HepG2 (cell line): Measurements from ENCODE around the gene KCTD19. TPM values are rescaled to one million over a fixed set of nuclear protein-coding genes. Genes with fewer than 3 reads are reported as not detected.

Source experiments
- CHD2 ChIP-seq: IDR thresholded peaks from 2 replicates; pipeline ENCODE4 v1.6.1; 2011; ENCODE audit warnings: low read depth, low read length, improper control_type of control experiment
- ERF ChIP-seq: IDR thresholded peaks from 2 replicates; pipeline ENCODE4 v1.6.1; 2018; ENCODE audit warnings: missing biosample characterization, missing genetic modification reagents
- FLYWCH1 ChIP-seq: sonication (generic); formaldehyde crosslinking; IDR thresholded peaks from 2 replicates; pipeline ENCODE4 v1.8.1; 2023; ENCODE audit warnings: mild to moderate bottlenecking, missing genetic modification reagents
- FOXK2 ChIP-seq: fragments of 450-650 bp; IDR thresholded peaks from 2 replicates; pipeline ENCODE4 v1.6.1; 2016
- HNRNPL ChIP-seq: fragments of 200-400 bp; formaldehyde crosslinking; IDR thresholded peaks from 2 replicates; pipeline ENCODE4 v1.6.1; 2017; ENCODE audit warnings: mild to moderate bottlenecking, low read depth, low read length
- KLF15 ChIP-seq: sonication (generic); formaldehyde crosslinking; IDR thresholded peaks from 2 replicates; pipeline ENCODE4 v1.8.1; 2023; ENCODE audit warnings: borderline replicate concordance, mild to moderate bottlenecking, inconsistent platforms, missing genetic modification reagents, mixed read lengths
- MAFK ChIP-seq, 2 experiments: IDR thresholded peaks in 1 of 2; conservative IDR thresholded peaks in 1 of 2; 2 replicates each; pipeline ENCODE4 v1.6.1; 2011; ENCODE audit warnings: improper control_type of control experiment in 2 of 2, low read length in 2 of 2
- NBN ChIP-seq: fragments of 450-650 bp; conservative IDR thresholded peaks from 2 replicates; pipeline ENCODE4 v1.6.1; 2017
- NONO ChIP-seq, 2 experiments: fragments of 450-650 bp in 1 of 2; sonication (generic) in 1 of 2; formaldehyde crosslinking in 1 of 2; IDR thresholded peaks in 1 of 2; conservative IDR thresholded peaks in 1 of 2; 2 replicates each; pipeline versions ENCODE4 v1.6.1 to v1.8.0; 2017 to 2022; ENCODE audit warnings: mild to moderate bottlenecking in 1 of 2, missing genetic modification reagents in 1 of 2, moderate library complexity in 1 of 2
- NR1H2 ChIP-seq: sonication (generic); formaldehyde crosslinking; IDR thresholded peaks from 2 replicates; pipeline ENCODE4 v1.8.1; 2022; ENCODE audit warnings: low read depth, missing genetic modification reagents, borderline replicate concordance
- NR2F1 ChIP-seq, 2 experiments: fragments of 450-650 bp in 1 of 2; formaldehyde crosslinking in 1 of 2; IDR thresholded peaks; 2 replicates each; pipeline versions ENCODE4 v1.5.0 to v1.6.1; 2016 to 2020; ENCODE audit warnings: mild to moderate bottlenecking in 1 of 2, missing compliant biosample characterization in 1 of 2, missing genetic modification reagents in 1 of 2, moderate library complexity in 1 of 2
- RFXAP ChIP-seq: sonication (generic); formaldehyde crosslinking; IDR thresholded peaks from 2 replicates; pipeline ENCODE4 v1.4.0; 2020; ENCODE audit warnings: missing genetic modification reagents, borderline replicate concordance
- SIX1 ChIP-seq: sonication (generic); formaldehyde crosslinking; IDR thresholded peaks from 2 replicates; pipeline ENCODE4 v1.4.0; 2020; ENCODE audit warnings: missing genetic modification reagents, borderline replicate concordance
- SOX6 ChIP-seq, 2 experiments: fragments of 450-650 bp in 1 of 2; sonication (generic) in 1 of 2; formaldehyde crosslinking in 1 of 2; IDR thresholded peaks; 2 replicates each; pipeline versions ENCODE4 v1.4.0 to v1.6.1; 2017 to 2020; ENCODE audit warnings: antibody characterized with exemption in 1 of 2, mild to moderate bottlenecking in 1 of 2, missing genetic modification reagents in 1 of 2
- TOPORS ChIP-seq: sonication (generic); formaldehyde crosslinking; IDR thresholded peaks from 2 replicates; pipeline ENCODE4 v1.8.0; 2023; ENCODE audit warnings: mild to moderate bottlenecking, missing genetic modification reagents
- ZNF20 ChIP-seq: sonication (generic); formaldehyde crosslinking; IDR thresholded peaks from 2 replicates; pipeline ENCODE4 v1.4.0; 2020; ENCODE audit warnings: mild to moderate bottlenecking, moderate library complexity, missing genetic modification reagents
- ZNF234 ChIP-seq: sonication (generic); formaldehyde crosslinking; conservative IDR thresholded peaks from 2 replicates; pipeline ENCODE4 v1.5.1; 2020; ENCODE audit warnings: mild to moderate bottlenecking, missing genetic modification reagents
- ZNF766 ChIP-seq: sonication (generic); formaldehyde crosslinking; IDR thresholded peaks from 2 replicates; pipeline ENCODE4 v1.5.0; 2020; ENCODE audit warnings: missing genetic modification reagents, borderline replicate concordance
- ZNF782 ChIP-seq: sonication (generic); formaldehyde crosslinking; IDR thresholded peaks from 2 replicates; pipeline ENCODE4 v1.4.0; 2020; ENCODE audit warnings: missing genetic modification reagents, mild to moderate bottlenecking, borderline replicate concordance
- ZNF83 ChIP-seq: sonication (generic); formaldehyde crosslinking; IDR thresholded peaks from 2 replicates; pipeline ENCODE4 v1.4.0; 2020; ENCODE audit warnings: missing genetic modification reagents, mild to moderate bottlenecking, borderline replicate concordance
- polyA plus RNA-seq, 8 experiments: library from polyadenylated mRNA; depleted of rRNA in 3 of 8; stranded (reverse) in 7 of 8; unstranded in 1 of 8; fragments of >200 nt; fragmentation: Illumina TruSeq in 4 of 8; extraction: Trizol in 4 of 8; gene quantifications; 2 replicates each; pipeline versions ENCODE4 v1.2.1 to v1.2.3, GENCODE V29; 2011 to 2016; ENCODE audit warnings: low read depth in 4 of 8, missing spikeins in 1 of 8, mixed read lengths in 1 of 8; ENCODE audit not compliant: insufficient read depth in 1 of 8
- total RNA-seq, 5 experiments: library from RNA; depleted of rRNA; stranded (reverse); fragments of >200 nt; fragmentation: Illumina TruSeq; extraction: Trizol; gene quantifications; 2 replicates each; pipeline ENCODE4 v1.2.3, GENCODE V29; 2016; ENCODE audit warnings: low read depth in 1 of 5
- TF ChIP-seq, protein P1 (sequence below): IDR thresholded peaks from 2 replicates; pipeline ENCODE4 v1.6.1; 2016; ENCODE audit warnings: low read depth
- TF ChIP-seq, protein P2 (sequence below): sonication (generic); formaldehyde crosslinking; IDR thresholded peaks from 2 replicates; pipeline ENCODE4 v1.5.1; 2020; ENCODE audit warnings: missing genetic modification reagents, mild to moderate bottlenecking, borderline replicate concordance
- TF ChIP-seq, protein P3 (sequence below): sonication (generic); formaldehyde crosslinking; IDR thresholded peaks from 2 replicates; pipeline ENCODE4 v1.9.0; 2021; ENCODE audit warnings: missing genetic modification reagents, mild to moderate bottlenecking, borderline replicate concordance
- TF ChIP-seq, protein P4 (sequence below): sonication (generic); formaldehyde crosslinking; IDR thresholded peaks from 2 replicates; pipeline ENCODE4 v1.5.0; 2020; ENCODE audit warnings: mild to moderate bottlenecking, missing genetic modification reagents

The KCTD19 gene
- total and polyA plus RNA-seq, 2 of the 13 experiments (the other 11 are each of a cell fraction or from before 2014, with no cell fraction given): not detected

DNA sequence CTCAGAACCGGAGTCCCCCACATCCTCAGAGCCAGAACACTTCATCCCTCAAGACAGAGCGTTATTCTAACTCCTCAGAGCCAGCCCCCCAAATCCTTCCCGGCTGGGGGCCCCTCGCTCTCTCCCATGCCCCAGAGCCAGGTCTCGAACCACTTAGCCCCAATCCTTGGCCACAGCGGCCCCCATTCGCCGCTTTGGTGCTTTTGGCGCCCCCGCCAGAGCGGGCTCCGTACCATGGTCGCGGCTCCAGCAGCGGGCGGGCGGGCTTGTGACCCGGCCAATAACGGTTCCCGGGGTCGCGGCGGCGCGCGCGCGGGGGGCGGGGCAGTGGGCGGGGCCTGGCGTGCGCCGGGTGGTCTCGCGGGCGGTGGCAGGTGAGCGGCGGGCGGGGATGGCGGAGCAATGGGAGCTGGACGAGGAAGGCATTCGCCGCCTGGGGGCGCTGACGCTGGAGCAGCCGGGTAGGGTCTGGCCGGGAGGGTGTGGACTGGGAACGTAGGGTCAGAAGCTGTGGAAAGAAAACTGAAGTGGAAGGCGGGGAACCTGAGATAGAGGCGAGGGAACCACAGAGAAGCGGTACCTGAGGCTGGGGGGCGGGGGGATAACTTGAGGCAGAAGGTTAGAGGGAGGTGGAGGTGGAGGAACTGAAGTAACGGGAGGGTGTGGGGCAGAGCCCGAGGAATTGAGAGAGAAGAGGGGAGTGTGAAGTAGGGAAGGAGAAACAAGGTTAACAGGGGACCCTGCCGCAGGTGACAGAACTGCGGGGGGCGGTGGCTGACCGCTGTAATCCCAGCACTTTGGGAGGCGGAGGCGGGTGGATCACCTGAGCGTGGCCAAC is at the start of gene KCTD19, which contains the start of gene LRRC36 (continued):
- TF ChIP-seq NBN (no peak), CHD2 (peak; percentile 67; the same call in 1 of the 2 replicates), FOXK2 (no peak), RFXAP (CRISPR knock-in tag) (no peak; the same call in 1 of the 2 replicates), SOX6 (IDR thresholded peaks at IDR 0.05) (no peak), SOX6 (CRISPR knock-in tag; IDR thresholded peaks at IDR 0.05) (peak; percentile 26; the same call in 1 of the 2 replicates), NR1H2 (CRISPR knock-in tag) (no peak), FLYWCH1 (CRISPR knock-in tag) (no peak), HNRNPL (no peak), ERF (CRISPR knock-in tag) (0 out of 2 replicates have a peak, but pooled peaks have one; percentile 40), TOPORS (CRISPR knock-in tag) (0 out of 2 replicates have a peak, but pooled peaks have one; percentile 54), SIX1 (CRISPR knock-in tag) (no peak), MAFK (conservative IDR thresholded peaks at IDR 0.05 in 1 of 2, IDR thresholded peaks at IDR 0.05 in 1 of 2; ENCODE audit: low read length in 2 of 2) (no peak), ZNF20 (CRISPR knock-in tag) (no peak), KLF15 (CRISPR knock-in tag) (no peak), ZNF83 (no peak), ZNF766 (CRISPR knock-in tag) (0 out of 2 replicates have a peak, but pooled peaks have one; percentile 43), NONO (IDR thresholded peaks at IDR 0.05) (no peak), NONO (CRISPR knock-in tag; conservative IDR thresholded peaks at IDR 0.05) (no peak; the same call in 1 of the 2 replicates), ZNF234 (CRISPR knock-in tag) (no peak), NR2F1 (CRISPR knock-in tag; IDR thresholded peaks at IDR 0.05) (no peak), ZNF782 (no peak)
- TF ChIP-seq, protein P1, sequence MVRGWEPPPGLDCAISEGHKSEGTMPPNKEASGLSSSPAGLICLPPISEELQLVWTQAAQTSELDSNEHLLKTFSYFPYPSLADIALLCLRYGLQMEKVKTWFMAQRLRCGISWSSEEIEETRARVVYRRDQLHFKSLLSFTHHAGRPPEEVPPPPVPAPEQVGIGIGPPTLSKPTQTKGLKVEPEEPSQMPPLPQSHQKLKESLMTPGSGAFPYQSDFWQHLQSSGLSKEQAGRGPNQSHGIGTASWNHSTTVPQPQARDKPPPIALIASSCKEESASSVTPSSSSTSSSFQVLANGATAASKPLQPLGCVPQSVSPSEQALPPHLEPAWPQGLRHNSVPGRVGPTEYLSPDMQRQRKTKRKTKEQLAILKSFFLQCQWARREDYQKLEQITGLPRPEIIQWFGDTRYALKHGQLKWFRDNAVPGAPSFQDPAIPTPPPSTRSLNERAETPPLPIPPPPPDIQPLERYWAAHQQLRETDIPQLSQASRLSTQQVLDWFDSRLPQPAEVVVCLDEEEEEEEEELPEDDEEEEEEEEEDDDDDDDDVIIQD: no peak
- TF ChIP-seq, protein P2, sequence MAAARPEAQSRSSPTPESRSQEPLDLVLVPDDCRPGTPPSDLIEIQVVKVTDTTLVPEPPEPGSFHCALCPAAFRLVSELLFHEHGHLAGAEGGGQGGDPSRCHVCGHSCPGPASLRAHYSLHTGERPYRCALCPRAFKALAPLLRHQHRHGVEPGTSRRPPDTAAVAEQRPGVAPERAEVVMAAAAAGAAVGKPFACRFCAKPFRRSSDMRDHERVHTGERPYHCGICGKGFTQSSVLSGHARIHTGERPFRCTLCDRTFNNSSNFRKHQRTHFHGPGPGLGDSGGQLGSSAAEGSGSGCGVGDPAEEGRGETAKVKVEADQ (CRISPR knock-in tag): no peak
- TF ChIP-seq, protein P3, sequence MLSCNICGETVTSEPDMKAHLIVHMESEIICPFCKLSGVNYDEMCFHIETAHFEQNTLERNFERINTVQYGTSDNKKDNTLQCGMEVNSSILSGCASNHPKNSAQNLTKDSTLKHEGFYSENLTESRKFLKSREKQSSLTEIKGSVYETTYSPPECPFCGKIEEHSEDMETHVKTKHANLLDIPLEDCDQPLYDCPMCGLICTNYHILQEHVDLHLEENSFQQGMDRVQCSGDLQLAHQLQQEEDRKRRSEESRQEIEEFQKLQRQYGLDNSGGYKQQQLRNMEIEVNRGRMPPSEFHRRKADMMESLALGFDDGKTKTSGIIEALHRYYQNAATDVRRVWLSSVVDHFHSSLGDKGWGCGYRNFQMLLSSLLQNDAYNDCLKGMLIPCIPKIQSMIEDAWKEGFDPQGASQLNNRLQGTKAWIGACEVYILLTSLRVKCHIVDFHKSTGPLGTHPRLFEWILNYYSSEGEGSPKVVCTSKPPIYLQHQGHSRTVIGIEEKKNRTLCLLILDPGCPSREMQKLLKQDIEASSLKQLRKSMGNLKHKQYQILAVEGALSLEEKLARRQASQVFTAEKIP: no peak
- TF ChIP-seq, protein P4, sequence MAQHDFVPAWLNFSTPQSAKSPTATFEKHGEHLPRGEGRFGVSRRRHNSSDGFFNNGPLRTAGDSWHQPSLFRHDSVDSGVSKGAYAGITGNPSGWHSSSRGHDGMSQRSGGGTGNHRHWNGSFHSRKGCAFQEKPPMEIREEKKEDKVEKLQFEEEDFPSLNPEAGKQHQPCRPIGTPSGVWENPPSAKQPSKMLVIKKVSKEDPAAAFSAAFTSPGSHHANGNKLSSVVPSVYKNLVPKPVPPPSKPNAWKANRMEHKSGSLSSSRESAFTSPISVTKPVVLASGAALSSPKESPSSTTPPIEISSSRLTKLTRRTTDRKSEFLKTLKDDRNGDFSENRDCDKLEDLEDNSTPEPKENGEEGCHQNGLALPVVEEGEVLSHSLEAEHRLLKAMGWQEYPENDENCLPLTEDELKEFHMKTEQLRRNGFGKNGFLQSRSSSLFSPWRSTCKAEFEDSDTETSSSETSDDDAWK (CRISPR knock-in tag): no peak
